GM23338 (cell line): ENCODE measurements around the gene RAB15.

Experiments
- CTCF ChIP-seq, 2 experiments: fragments of 200-600 bp in 1 of 2; sonication (generic) in 1 of 2; conservative IDR thresholded peaks; 2 replicates each; pipeline versions ENCODE4 v1.5.1 to v1.6.1; 2016 to 2017; ENCODE audit warnings: antibody characterized with exemption in 2 of 2, low read depth in 2 of 2, mild to moderate bottlenecking in 2 of 2, moderate library complexity in 1 of 2
- NANOG ChIP-seq: IDR thresholded peaks from 2 replicates; pipeline ENCODE4 v1.6.1; 2016; ENCODE audit warnings: antibody characterized with exemption, borderline replicate concordance
- POLR2AphosphoS5 ChIP-seq: IDR thresholded peaks from 2 replicates; pipeline ENCODE4 v1.6.1; 2016; ENCODE audit warnings: antibody characterized with exemption, low read depth

GRCh38 chr14:64939817-64940190, 32.3 kb downstream of the RAB15 start:
- TF ChIP-seq CTCF (conservative IDR thresholded peaks at IDR 0.05; ENCODE audit: low read depth in 2 of 2), result no peak
- TF ChIP-seq POLR2AphosphoS5, result no peak
- TF ChIP-seq NANOG, result no peak
